Measurements from ENCODE around the gene TXNRD2. TPM values are rescaled to one million over a fixed set of nuclear protein-coding genes. Genes with fewer than 3 reads are reported as not detected.

TXNRD2 gene
- total RNA-seq, 3 donors from 2014 or later (not counting 1 experiment from before 2014, with no cell fraction given) = 23.5 to 37.3 (median 24.4) TPM

DNA sequence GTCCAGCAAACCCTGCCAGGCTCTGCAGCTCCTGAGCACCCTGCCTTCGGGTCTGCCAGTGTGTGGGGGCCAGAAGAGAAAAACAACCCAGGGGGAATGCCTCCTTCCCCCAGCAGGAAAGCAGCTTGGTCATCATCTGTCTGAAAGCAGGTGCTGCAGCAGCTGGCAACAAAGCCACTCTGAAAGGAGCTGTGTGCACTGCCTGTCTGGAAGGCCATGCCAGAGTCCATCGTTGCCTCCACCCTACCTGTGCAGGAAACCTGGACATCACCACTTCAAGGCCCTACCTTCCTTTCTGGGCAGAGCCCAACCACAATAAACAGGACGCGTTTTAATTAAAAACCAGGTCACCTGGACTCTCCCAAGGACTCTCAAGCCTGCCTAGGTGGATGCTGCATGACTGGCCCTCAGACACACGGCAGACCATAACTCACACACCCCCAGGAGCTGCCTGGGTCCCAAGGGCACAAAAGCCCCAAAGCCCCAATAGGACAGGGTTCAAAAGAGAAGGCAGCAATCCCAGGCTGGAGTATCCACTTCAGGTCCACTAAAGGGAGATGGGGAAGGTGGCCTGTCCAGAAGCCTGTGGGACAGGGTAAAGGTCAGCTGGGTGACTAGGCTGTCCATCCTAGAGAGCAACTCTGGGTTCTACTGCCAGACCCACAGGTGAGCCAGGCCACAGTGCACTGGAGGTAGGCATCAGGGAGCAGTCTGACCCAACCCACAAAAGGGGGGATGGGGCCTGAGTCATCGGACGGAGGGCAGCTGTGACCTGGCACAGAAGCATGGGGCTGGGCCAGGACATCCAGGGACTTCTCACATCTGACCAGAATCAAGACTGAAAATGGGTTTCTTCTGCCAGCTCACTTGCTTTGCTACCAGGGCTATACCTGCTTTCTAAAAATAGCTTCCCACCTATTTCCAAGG, 93.1 kb downstream of the TXNRD2 start:
- peaks cover 7% of the 10 kb centered on the region for H3K36me3 ChIP-seq (ENCODE audit: control insufficient read depth, insufficient read depth, low read length)
- no peak overlapping the region for H3K4me3 ChIP-seq (ENCODE audit: low read length)
- H3K27me3 ChIP-seq (ENCODE audit: control insufficient read depth, insufficient read depth, low read length) = no peaks in the 10 kb centered on the region
- TF ChIP-seq, protein P1, sequence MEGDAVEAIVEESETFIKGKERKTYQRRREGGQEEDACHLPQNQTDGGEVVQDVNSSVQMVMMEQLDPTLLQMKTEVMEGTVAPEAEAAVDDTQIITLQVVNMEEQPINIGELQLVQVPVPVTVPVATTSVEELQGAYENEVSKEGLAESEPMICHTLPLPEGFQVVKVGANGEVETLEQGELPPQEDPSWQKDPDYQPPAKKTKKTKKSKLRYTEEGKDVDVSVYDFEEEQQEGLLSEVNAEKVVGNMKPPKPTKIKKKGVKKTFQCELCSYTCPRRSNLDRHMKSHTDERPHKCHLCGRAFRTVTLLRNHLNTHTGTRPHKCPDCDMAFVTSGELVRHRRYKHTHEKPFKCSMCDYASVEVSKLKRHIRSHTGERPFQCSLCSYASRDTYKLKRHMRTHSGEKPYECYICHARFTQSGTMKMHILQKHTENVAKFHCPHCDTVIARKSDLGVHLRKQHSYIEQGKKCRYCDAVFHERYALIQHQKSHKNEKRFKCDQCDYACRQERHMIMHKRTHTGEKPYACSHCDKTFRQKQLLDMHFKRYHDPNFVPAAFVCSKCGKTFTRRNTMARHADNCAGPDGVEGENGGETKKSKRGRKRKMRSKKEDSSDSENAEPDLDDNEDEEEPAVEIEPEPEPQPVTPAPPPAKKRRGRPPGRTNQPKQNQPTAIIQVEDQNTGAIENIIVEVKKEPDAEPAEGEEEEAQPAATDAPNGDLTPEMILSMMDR (IDR thresholded peaks at IDR 0.05) = no peak
- WGBS (ENCODE audit: insufficient coverage) = 72% methylated on average over 7 of the region's 7 CpGs
- Mint-ChIP-seq H3K9me3 (no peaks in the 10 kb centered on the region), H3K4me1 (peaks cover 11 to 24% of the 10 kb centered on the region in 2 donors), H3K27me3 (ENCODE audit: low read depth in 2 of 2) (no peaks in the 10 kb centered on the region), H3K27ac (no peak overlapping the region), H3K36me3 (no peaks in the 10 kb centered on the region), H3K4me3 (no peak overlapping the region)
- no peak overlapping the region for H3K27ac ChIP-seq (ENCODE audit: low read length)
- peaks cover 25% of the 10 kb centered on the region for H3K4me1 ChIP-seq (ENCODE audit: control insufficient read depth, insufficient read depth, low read length)
- intact Hi-C loops (cut with micrococcal nuclease) = no loop called here
- ATAC-seq = no peak
- H3K9me3 ChIP-seq (ENCODE audit: control insufficient read depth, insufficient read depth, low read length) = no peaks in the 10 kb centered on the region
- DNase-seq = no peak

DNA sequence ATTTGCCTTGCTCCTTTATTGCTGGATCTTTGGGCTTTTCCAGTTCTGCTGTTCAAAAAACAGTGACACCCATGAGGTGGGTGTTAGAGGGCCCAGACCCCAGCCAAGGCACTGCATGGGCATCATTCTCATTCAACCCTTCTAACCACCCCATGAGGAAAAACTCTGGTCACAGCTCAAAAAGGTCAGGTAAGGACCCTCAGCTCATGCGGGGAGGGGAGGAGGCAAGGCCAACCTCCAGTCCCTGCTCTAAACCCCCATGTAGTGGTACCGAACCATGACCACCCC, 94.3 kb downstream of the TXNRD2 start:
- TF ChIP-seq, protein P1 (IDR thresholded peaks at IDR 0.05) = no peak
- Histone ChIP-seq H3K27me3 (ENCODE audit: control insufficient read depth, insufficient read depth, low read length) (no peaks in the 10 kb centered on the region), H3K27ac (ENCODE audit: low read length) (no peak overlapping the region), H3K4me1 (ENCODE audit: control insufficient read depth, insufficient read depth, low read length) (peaks cover 18% of the 10 kb centered on the region), H3K36me3 (ENCODE audit: control insufficient read depth, insufficient read depth, low read length) (peaks cover 7% of the 10 kb centered on the region), H3K4me3 (ENCODE audit: low read length) (no peak overlapping the region), H3K9me3 (ENCODE audit: control insufficient read depth, insufficient read depth, low read length) (no peaks in the 10 kb centered on the region)
- Mint-ChIP-seq H3K9me3 (no peaks in the 10 kb centered on the region), H3K27me3 (ENCODE audit: low read depth in 2 of 2) (no peaks in the 10 kb centered on the region), H3K36me3 (no peaks in the 10 kb centered on the region), H3K4me3 (no peak overlapping the region), H3K27ac (no peak overlapping the region), H3K4me1 (peaks cover 0 to 12% of the 10 kb centered on the region in 2 donors)
- intact Hi-C loops (cut with micrococcal nuclease) = no loop called here
- DNase-seq = no peak
- no peak for ATAC-seq
- WGBS (ENCODE audit: insufficient coverage) = 95% methylated on average over 2 of the region's 2 CpGs

DNA sequence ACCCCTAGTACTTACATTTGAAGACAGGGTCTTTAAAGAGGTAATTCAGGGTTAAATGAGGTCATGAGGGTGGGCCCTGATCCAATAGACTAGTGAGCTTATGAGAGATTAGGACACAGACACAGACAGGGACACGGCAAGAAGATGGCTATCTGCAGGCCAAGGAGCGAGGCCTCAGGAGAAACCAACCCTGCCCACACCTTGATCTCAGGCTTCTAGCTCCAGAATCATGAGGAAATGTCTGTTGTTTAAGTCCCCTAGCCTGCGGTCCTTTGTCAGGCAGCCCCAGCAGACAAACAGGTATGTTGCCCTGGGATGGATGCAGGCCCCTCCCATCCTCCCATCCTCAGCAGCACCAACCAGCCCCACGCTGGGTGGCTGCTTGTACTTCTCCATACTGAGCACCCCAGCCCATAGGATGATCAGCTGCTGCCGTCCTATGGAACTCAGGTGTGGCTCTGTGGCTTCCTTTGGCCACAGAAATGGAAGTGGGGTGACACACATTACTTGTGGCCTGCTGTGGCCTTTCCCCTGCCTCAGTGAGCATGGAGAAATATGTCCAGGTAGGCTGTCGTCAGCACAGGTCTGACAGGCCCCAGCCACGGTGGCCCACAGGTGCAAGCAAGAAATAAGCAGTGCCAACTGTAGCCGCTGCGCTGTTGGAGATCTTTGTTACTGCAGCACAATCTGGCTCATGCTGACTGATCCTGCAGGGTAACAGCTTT, 94.8 kb downstream of the TXNRD2 start:
- intact Hi-C loops (cut with micrococcal nuclease) = no loop called here
- Mint-ChIP-seq H3K4me1 (peaks cover 0 to 7% of the 10 kb centered on the region in 2 donors), H3K36me3 (no peaks in the 10 kb centered on the region), H3K9me3 (no peaks in the 10 kb centered on the region), H3K4me3 (no peak overlapping the region), H3K27me3 (ENCODE audit: low read depth in 2 of 2) (no peaks in the 10 kb centered on the region), H3K27ac (no peak overlapping the region)
- TF ChIP-seq, protein P1 (IDR thresholded peaks at IDR 0.05) = no peak
- no peaks in the 10 kb centered on the region for H3K27me3 ChIP-seq (ENCODE audit: control insufficient read depth, insufficient read depth, low read length)
- no peak for ATAC-seq
- peaks cover 6% of the 10 kb centered on the region for H3K36me3 ChIP-seq (ENCODE audit: control insufficient read depth, insufficient read depth, low read length)
- H3K9me3 ChIP-seq (ENCODE audit: control insufficient read depth, insufficient read depth, low read length) = no peaks in the 10 kb centered on the region
- WGBS (ENCODE audit: insufficient coverage) = 88% methylated on average over 9 of the region's 9 CpGs
- H3K4me3 ChIP-seq (ENCODE audit: low read length) = no peak overlapping the region
- no peak for DNase-seq
- H3K4me1 ChIP-seq (ENCODE audit: control insufficient read depth, insufficient read depth, low read length) = peaks cover 18% of the 10 kb centered on the region
- H3K27ac ChIP-seq (ENCODE audit: low read length) = no peak overlapping the region
